ENCODE results near the gene FAAP20.

DNA sequence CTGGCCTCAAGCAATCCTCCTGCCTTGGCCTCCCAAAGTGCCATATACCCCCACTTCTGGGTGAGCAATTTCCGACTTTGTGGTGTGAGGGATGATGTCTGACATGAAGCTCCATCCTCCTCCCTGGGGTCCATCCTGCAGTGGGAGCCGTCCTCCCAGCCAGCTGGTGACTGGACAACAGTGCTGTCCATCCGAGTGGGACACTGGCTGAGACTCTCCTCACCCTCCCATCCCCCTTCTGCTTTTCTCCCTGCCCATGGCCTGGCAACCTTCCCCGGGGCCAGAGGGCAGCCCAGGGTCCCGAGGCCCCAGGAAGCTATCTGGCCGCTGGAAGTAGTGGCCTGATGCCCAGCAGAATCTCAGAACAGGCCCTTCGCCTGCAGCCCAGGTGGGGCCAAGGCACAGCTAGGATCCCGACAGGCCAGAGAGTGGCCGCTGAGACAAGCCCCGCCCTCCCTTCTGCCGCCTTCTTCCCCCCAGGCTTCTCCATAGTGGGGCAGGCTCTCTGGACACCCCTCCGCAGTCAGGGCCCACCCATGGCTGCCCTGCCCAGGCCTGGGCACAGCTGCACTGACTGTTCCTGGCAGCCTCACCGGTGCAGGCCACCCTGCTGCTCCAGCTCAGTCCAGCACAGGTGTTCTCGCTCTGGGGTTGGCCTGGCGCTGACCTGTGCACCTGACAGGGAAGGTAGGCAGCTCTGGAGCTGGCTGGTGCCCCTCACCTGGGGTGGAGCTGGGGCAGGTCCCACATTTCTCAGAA lies 8.4 kb upstream of the FAAP20 start:
- TF ChIP-seq, protein P1, sequence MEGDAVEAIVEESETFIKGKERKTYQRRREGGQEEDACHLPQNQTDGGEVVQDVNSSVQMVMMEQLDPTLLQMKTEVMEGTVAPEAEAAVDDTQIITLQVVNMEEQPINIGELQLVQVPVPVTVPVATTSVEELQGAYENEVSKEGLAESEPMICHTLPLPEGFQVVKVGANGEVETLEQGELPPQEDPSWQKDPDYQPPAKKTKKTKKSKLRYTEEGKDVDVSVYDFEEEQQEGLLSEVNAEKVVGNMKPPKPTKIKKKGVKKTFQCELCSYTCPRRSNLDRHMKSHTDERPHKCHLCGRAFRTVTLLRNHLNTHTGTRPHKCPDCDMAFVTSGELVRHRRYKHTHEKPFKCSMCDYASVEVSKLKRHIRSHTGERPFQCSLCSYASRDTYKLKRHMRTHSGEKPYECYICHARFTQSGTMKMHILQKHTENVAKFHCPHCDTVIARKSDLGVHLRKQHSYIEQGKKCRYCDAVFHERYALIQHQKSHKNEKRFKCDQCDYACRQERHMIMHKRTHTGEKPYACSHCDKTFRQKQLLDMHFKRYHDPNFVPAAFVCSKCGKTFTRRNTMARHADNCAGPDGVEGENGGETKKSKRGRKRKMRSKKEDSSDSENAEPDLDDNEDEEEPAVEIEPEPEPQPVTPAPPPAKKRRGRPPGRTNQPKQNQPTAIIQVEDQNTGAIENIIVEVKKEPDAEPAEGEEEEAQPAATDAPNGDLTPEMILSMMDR (IDR thresholded peaks at IDR 0.05 in 2 of 3, conservative IDR thresholded peaks at IDR 0.05 in 1 of 3; ENCODE audit: borderline replicate concordance in 1 of 3, insufficient read depth in 1 of 3, low read depth in 2 of 3, low read length in 2 of 3): no peak
- TF ChIP-seq RAD21 (IDR thresholded peaks at IDR 0.05; ENCODE audit: low read depth): no peak
- TF ChIP-seq, protein P2, sequence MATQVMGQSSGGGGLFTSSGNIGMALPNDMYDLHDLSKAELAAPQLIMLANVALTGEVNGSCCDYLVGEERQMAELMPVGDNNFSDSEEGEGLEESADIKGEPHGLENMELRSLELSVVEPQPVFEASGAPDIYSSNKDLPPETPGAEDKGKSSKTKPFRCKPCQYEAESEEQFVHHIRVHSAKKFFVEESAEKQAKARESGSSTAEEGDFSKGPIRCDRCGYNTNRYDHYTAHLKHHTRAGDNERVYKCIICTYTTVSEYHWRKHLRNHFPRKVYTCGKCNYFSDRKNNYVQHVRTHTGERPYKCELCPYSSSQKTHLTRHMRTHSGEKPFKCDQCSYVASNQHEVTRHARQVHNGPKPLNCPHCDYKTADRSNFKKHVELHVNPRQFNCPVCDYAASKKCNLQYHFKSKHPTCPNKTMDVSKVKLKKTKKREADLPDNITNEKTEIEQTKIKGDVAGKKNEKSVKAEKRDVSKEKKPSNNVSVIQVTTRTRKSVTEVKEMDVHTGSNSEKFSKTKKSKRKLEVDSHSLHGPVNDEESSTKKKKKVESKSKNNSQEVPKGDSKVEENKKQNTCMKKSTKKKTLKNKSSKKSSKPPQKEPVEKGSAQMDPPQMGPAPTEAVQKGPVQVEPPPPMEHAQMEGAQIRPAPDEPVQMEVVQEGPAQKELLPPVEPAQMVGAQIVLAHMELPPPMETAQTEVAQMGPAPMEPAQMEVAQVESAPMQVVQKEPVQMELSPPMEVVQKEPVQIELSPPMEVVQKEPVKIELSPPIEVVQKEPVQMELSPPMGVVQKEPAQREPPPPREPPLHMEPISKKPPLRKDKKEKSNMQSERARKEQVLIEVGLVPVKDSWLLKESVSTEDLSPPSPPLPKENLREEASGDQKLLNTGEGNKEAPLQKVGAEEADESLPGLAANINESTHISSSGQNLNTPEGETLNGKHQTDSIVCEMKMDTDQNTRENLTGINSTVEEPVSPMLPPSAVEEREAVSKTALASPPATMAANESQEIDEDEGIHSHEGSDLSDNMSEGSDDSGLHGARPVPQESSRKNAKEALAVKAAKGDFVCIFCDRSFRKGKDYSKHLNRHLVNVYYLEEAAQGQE (IDR thresholded peaks at IDR 0.05; ENCODE audit: low read depth): no peak
- no peak for TF ChIP-seq EZH2phosphoT487 (IDR thresholded peaks at IDR 0.05; ENCODE audit: borderline replicate concordance)
